Fibroblast of skin of left quadriceps (primary cell): ENCODE results near the gene FGF21.
"Not testable (repeated sequence)": the region's sequence is repeated elsewhere in the genome, so short reads cannot be mapped to it uniquely, and the experiment has no call there.

Source experiments
- DNase-seq, 2 experiments: peaks; one replicate each; pipeline ENCODE4 v3.0.0-alpha.2; 2013; ENCODE audit warnings: low read depth in 2 of 2

The FGF21 gene

GRCh38 chr19:48751845-48752495 lies 3.4 kb upstream of the FGF21 start:
- DNase-seq = no peak

DNA sequence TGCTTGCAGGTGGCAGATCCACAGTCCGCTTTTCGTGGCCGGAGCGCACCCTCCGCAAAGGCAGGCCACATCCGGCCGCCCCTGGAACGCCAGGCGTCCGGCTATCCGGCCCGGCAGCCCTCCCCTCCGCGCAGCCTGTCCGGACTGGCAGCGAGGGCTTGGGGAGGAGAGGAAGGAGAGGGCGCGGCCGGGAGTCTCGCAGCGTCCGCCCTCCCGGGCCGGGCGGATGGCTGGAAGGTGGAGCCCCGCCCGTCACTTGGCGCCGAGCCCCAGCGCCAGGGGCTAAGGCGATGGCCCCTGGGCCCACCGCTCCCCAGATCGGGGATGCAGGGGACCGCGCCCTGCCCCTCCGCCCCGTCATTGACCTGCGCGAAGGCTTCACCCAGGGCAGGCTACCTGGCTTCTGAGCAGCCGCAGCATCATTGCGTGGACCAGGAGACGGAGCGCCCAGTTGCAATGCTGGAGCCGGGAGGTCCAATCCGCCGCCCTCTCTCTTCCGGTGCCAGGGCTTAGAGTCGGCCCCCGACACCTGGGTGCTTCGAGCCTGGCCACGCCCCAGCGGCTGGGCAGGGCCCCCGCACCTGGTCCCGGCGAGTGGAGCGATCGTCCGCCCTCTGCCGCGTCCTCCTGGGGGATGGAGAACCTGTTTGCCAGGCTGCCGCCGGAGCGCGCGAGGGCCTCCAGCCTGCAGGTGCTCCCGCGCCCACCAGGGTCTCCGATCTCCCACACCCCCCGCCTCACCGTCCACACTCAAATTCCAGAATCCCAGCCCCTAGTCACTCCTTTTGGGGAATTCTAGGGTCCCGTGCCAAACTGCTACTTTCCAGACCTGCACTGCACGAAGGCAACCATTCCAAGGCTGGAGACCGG lies 2.6 kb upstream of the FGF21 start, which contains the start of gene FUT1:
Gene FUT1, minus strand, starts transcription at position 146 of the 870 bp plus-strand sequence. CDS start 1,360 bp downstream, outside the sequence.
- no peak for DNase-seq

- no peak for DNase-seq
Measured at GRCh38 chr19:48755787-48756186, 463 bp downstream of the FGF21 start.

DNA sequence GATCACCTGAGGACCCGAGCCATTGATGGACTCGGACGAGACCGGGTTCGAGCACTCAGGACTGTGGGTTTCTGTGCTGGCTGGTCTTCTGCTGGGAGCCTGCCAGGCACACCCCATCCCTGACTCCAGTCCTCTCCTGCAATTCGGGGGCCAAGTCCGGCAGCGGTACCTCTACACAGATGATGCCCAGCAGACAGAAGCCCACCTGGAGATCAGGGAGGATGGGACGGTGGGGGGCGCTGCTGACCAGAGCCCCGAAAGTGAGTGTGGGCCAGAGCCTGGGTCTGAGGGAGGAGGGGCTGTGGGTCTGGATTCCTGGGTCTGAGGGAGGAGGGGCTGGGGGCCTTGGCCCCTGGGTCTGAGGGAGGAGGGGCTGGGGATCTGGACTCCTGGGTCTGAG lies 888 bp downstream of the FGF21 start:
- DNase-seq = no peak

GRCh38 chr19:48756686-48757085 lies 1.4 kb downstream of the FGF21 start:
- DNase-seq = no peak

DNA sequence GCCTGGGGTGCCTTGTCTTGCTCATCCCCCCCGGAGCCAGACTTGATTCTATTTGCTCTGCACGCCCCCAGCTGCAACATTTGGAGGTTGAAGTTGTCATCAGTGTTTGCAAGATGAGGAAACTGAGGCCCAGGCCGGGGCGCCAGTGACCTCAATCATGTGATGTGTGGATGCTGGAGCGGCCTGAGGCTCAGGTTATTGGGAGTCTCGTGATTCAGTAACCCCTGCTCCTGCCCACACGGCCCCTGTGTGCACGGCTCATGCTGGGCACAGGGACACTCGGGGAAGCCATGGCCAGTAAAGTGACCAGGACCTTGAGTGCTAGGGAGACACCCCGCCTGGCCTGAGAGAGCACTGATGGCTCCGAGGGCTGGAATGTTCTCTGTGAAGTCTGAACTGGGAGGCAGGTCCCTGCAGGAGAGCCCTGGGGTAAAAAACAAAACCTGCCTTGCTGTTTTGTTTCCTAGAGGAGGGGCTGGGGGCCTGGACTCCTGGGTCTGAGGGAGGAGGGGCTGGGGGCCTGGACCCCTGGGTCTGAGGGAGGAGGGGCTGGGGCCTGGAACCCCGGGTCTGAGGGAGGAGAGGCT lies 1.9 kb downstream of the FGF21 start:
- DNase-seq = no peak

DNA sequence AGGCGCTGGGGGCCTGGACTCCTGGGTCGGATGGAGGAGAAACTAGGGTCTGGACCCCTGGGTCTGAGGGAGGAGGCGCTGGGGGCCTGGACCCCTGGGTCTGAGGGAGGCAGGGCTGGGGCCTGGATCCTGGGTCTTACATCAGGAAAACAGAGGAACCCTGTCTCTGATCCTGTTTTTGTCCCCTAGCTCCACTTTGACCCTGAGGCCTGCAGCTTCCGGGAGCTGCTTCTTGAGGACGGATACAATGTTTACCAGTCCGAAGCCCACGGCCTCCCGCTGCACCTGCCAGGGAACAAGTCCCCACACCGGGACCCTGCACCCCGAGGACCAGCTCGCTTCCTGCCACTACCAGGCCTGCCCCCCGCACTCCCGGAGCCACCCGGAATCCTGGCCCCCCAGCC lies 2.4 kb downstream of the FGF21 start:
- no peak for DNase-seq

DNA sequence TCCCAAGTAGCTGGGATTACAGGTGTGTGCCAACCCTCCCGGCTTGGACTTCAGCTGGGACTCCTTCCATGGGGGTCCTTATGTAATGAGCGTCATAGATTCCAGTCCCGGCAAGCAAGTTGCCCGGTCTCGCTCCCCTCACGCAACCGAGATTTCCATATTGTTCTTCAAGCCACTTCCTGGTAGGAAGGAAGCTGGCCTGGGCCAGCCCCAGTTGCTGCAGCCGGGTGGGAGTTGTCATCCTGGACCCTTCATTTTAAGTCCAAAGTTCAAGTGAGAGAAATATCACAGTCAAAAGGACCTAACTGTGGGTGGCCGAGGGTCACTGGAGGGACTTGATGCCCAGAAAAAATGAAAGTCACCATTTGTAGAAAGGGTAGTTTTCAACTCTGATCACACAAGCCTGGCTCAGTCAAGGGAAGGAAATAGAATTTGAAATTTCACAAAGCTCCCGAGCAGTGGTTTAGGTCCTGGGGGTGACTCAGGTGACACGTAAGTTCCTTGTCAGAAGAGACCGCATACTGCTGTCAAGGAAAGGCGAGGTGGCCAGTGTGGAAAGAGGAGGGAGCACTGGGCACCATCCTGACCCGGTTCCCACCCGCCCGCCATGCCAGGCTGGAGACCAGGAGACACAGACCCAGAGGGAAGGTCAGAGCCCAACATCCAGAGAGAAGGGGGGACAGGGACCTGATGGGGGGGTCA lies 5.3 kb downstream of the FGF21 start:
- DNase-seq = no peak

GRCh38 chr19:48765816-48766215 lies 10.5 kb downstream of the FGF21 start:
- DNase-seq = not testable (repeated sequence)

GRCh38 chr19:48768171-48768753 lies 12.9 kb downstream of the FGF21 start:
- not testable (repeated sequence) for DNase-seq

GRCh38 chr19:48768994-48769713 lies 13.8 kb downstream of the FGF21 start:
- DNase-seq = no peak

- DNase-seq = peak; percentile 13 to 17
Measured at GRCh38 chr19:48770266-48770665, 14.9 kb downstream of the FGF21 start.

- no peak for DNase-seq
Measured at GRCh38 chr19:48770734-48771472, 15.6 kb downstream of the FGF21 start.

DNA sequence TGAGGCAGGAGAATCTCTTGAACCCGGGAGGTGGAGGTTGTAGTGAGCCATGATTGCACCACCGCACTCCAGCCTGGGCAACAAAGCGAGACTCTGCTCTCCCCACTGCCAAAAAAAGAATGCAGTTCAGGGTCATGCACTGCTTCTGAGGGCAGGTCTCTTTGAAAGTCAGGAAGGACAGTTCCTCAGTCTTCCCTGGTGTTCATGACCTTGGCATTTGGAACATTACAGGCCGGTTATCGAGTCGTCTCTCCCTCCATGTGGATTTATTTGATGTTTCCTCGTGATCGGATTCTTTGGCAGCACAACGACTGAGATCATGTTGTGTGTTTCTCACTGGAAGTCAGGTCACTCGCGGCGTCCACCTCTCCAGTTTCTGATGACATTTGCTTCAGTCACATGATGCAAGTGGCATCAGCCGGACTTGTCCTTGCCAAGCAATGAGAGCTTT lies 17.2 kb downstream of the FGF21 start:
- DNase-seq = no peak

DNA sequence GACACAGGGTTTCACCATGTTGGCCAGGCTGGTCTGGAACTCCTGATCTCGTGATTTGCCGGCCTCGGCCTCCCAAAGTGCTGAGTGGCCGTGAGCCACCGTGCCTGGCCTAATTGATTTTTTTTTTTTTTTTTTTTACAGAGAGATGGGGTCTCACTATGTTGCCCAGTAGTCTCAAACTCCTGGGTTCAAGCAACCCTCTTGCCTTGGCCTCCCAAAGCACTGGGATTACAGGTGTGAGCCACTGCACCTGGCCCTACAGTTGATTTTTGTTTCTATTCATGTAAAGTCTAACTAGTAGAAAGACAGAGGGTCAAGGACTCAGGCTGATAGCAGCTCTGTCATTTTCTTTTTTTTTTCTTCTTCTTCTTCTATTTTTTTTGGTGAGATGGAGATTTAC lies 21.8 kb downstream of the FGF21 start:
- DNase-seq = no peak

GRCh38 chr19:48777720-48778119 lies 22.4 kb downstream of the FGF21 start:
- DNase-seq = no peak

GRCh38 chr19:48779636-48780035 lies 24.3 kb downstream of the FGF21 start:
- no peak for DNase-seq

DNA sequence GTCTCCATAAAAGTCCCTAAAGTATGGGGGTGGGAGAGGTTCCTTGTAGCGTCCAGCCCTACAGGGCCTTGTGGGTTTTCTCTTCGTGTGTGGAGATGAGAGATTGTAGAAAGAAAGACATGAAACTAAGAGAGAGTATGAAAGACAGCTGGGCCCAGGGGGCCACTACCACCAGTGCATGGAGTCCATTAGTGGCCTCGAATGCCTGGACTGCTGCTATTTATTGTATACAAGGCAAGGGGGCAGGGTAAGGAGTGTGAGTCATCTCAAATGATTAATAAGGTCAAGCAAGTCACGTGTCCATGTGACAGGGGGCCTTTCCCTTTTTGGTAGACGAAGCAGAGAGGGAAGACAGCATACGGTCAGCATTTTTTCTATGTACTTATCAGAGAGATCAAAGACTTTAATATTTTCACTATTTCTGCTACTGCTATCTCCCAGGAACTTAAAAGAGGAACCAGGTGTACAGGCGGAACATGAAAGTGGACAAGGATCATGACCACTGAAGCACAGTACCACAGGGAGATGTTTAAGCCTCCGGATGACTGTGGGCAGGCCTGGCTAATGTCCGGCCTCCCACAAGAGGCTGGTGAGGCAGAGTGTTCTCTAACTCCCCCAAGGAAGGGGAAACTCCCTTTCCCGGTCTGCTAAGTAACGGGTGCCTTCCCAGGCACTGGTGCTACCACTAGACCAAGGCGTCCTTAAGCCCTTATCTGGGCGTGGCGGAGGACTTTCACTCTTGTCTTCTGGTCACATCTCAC lies 25.5 kb downstream of the FGF21 start:
- no peak for DNase-seq

- no peak for DNase-seq
Measured at GRCh38 chr19:48784527-48784926, 29.2 kb downstream of the FGF21 start.
